ENCODE data around the gene DCC.

DNA sequence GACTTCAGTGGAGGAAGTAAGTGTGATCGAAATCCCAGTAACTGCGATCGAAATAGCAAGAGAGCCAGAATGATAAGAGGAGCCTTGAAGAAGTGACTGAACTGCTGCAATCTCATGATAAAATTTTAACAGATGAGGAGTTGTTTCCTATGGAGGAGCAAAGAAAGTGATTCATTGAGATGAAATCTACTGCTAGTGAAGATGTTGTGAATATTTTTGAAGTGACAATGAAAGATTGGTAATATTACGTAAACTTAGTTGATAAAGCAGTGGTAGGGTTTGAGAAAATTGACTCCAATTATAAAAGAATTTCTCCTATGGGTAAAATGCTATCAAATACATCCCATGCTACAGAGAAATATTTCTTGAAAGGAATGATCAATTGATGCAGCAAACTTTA, 1103.8 kb downstream of the DCC start:
- TF ChIP-seq, protein P1, sequence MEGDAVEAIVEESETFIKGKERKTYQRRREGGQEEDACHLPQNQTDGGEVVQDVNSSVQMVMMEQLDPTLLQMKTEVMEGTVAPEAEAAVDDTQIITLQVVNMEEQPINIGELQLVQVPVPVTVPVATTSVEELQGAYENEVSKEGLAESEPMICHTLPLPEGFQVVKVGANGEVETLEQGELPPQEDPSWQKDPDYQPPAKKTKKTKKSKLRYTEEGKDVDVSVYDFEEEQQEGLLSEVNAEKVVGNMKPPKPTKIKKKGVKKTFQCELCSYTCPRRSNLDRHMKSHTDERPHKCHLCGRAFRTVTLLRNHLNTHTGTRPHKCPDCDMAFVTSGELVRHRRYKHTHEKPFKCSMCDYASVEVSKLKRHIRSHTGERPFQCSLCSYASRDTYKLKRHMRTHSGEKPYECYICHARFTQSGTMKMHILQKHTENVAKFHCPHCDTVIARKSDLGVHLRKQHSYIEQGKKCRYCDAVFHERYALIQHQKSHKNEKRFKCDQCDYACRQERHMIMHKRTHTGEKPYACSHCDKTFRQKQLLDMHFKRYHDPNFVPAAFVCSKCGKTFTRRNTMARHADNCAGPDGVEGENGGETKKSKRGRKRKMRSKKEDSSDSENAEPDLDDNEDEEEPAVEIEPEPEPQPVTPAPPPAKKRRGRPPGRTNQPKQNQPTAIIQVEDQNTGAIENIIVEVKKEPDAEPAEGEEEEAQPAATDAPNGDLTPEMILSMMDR (IDR thresholded peaks at IDR 0.05): no peak
- TF ChIP-seq POLR2A (IDR thresholded peaks at IDR 0.05): no peak
